Gastroesophageal sphincter (tissue), 3 donors: ENCODE results near the gene MTMR10.

Source experiments
- EP300 ChIP-seq: sonication (generic); formaldehyde crosslinking; IDR thresholded peaks from one replicate; pipeline ENCODE4 v1.6.1; 2017; ENCODE audit warnings: antibody characterized with exemption, mild to moderate bottlenecking
- POLR2A ChIP-seq, 2 donors: fragments of 450-650 bp; IDR thresholded peaks; one replicate each; pipeline ENCODE4 v1.6.1; 2017; ENCODE audit warnings: antibody characterized with exemption in 2 of 2, mild to moderate bottlenecking in 2 of 2, moderate library complexity in 1 of 2
- POLR2AphosphoS5 ChIP-seq: sonication (generic); formaldehyde crosslinking; IDR thresholded peaks from one replicate; pipeline ENCODE4 v1.6.1; 2017; ENCODE audit warnings: antibody characterized with exemption
- TF ChIP-seq, protein P1 (sequence below), 4 experiments: fragments of 200-600 bp in 2 of 4; fragments of 450-650 bp in 2 of 4; sonication (generic) in 1 of 4; IDR thresholded peaks; one replicate each; pipeline ENCODE4 v1.5.1; 2017 to 2019; ENCODE audit warnings: antibody characterized with exemption in 4 of 4, mild to moderate bottlenecking in 2 of 4, moderate library complexity in 2 of 4

DNA sequence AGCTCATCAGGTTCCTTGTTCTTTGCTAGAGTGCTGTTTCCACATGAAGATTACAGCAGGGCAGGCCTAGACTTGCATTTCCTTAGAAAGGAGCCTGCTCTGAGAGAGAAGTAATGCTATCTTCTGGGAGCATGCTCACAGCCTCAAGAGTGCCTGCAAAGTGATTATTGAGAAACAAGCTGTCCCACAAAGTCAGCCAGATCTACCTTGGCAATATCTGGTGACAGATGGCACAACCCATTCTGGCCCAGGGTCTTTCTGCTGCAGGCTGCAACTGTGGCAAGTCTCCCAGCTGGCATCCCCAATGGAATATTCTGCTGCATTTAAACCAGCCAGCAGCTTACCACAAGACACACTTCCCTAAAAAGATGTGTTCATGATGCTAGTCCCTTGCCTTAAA, 29.3 kb downstream of the MTMR10 start:
- TF ChIP-seq, protein P1, sequence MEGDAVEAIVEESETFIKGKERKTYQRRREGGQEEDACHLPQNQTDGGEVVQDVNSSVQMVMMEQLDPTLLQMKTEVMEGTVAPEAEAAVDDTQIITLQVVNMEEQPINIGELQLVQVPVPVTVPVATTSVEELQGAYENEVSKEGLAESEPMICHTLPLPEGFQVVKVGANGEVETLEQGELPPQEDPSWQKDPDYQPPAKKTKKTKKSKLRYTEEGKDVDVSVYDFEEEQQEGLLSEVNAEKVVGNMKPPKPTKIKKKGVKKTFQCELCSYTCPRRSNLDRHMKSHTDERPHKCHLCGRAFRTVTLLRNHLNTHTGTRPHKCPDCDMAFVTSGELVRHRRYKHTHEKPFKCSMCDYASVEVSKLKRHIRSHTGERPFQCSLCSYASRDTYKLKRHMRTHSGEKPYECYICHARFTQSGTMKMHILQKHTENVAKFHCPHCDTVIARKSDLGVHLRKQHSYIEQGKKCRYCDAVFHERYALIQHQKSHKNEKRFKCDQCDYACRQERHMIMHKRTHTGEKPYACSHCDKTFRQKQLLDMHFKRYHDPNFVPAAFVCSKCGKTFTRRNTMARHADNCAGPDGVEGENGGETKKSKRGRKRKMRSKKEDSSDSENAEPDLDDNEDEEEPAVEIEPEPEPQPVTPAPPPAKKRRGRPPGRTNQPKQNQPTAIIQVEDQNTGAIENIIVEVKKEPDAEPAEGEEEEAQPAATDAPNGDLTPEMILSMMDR (IDR thresholded peaks at IDR 0.05) = no peak
- TF ChIP-seq EP300 = no peak
- TF ChIP-seq POLR2A (IDR thresholded peaks at IDR 0.05) = no peak
- TF ChIP-seq POLR2AphosphoS5 = no peak
